Sigmoid colon (tissue), 7 donors: ENCODE measurements around the gene ANKS1A. TPM values are rescaled to one million over a fixed set of nuclear protein-coding genes. Genes with fewer than 3 reads are reported as not detected.

ENCODE experiments used
- DNase-seq: peaks from one replicate; pipeline ENCODE4 v3.0.0-alpha.2; 2019
- H3K27ac ChIP-seq, 4 donors: fragments of 200-600 bp; sonication (generic); one replicate each; pipeline ENCODE4 v1.5.1; 2016 to 2019; ENCODE audit warnings: mild to moderate bottlenecking in 1 of 4
- H3K27me3 ChIP-seq, 3 donors: fragments of 200-600 bp; sonication (generic); one replicate each; pipeline ENCODE4 v1.5.1; 2019; ENCODE audit warnings: mild to moderate bottlenecking in 1 of 3
- H3K36me3 ChIP-seq, 4 donors: fragments of 200-600 bp; sonication (generic); one replicate each; pipeline ENCODE4 v1.5.1; 2016 to 2019
- H3K4me1 ChIP-seq, 4 donors: fragments of 200-600 bp; sonication (generic); one replicate each; pipeline ENCODE4 v1.5.1; 2017 to 2019
- H3K4me3 ChIP-seq, 4 donors: fragments of 200-600 bp; sonication (generic); one replicate each; pipeline ENCODE4 v1.5.1; 2017 to 2019; ENCODE audit warnings: mild to moderate bottlenecking in 2 of 4, moderate library complexity in 1 of 4
- H3K9me3 ChIP-seq, 4 donors: fragments of 200-600 bp in 3 of 4; sonication (generic) in 3 of 4; one replicate each; pipeline versions ENCODE4 v1.5.1 to v1.6.1; 2013 to 2019
- EP300 ChIP-seq, 4 donors: sonication (generic); formaldehyde crosslinking; IDR thresholded peaks; one replicate each; pipeline ENCODE4 v1.6.1; 2017; ENCODE audit warnings: antibody characterized with exemption in 4 of 4
- POLR2A ChIP-seq, 2 donors: fragments of 450-650 bp; IDR thresholded peaks; one replicate each; pipeline ENCODE4 v1.6.1; 2016; ENCODE audit warnings: antibody characterized with exemption in 2 of 2, mild to moderate bottlenecking in 2 of 2, moderate library complexity in 2 of 2
- POLR2AphosphoS5 ChIP-seq, 4 donors: sonication (generic); formaldehyde crosslinking; IDR thresholded peaks; one replicate each; pipeline ENCODE4 v1.6.1; 2017; ENCODE audit warnings: antibody characterized with exemption in 4 of 4
- WGBS, 2 donors: extraction: QIAGEN DNeasy Blood & Tissue Kit; methylation state at CpG; one replicate each; pipeline ENCODE4 v1.1.7; 2013; 5-methylcytosine and 5-hydroxymethylcytosine counted together
- intact Hi-C: fragments of 100-400 bp; cut with DNase I; formaldehyde crosslinking; loops from one replicate; pipeline ENCODE4 v1.15.1; 2023
- polyA plus RNA-seq, 3 donors: library from polyadenylated mRNA; stranded (reverse); fragments of 200-250 nt; gene quantifications; one replicate each; pipeline ENCODE4 v1.2.3, GENCODE V29; 2013
- total RNA-seq, 4 donors: library from RNA; depleted of rRNA; stranded (reverse); fragments of >200 nt; gene quantifications; one replicate each; pipeline ENCODE4 v1.1.0, GENCODE V29; 2016
- TF ChIP-seq, protein P1 (sequence below), 4 experiments: fragments of 450-650 bp in 3 of 4; fragments of 200-600 bp in 1 of 4; IDR thresholded peaks; one replicate each; pipeline ENCODE4 v1.5.1; 2016 to 2019; ENCODE audit warnings: antibody characterized with exemption in 4 of 4, mild to moderate bottlenecking in 3 of 4, moderate library complexity in 2 of 4
- donor health status: healthy with polysubstance abuse.
- donor health status: Bipolar disorder and iron deficiency.
- donor health status: healthy.

Gene ANKS1A
- total and polyA plus RNA-seq, 7 donors = 9.0 to 60.1 (median 37.8) TPM

DNA sequence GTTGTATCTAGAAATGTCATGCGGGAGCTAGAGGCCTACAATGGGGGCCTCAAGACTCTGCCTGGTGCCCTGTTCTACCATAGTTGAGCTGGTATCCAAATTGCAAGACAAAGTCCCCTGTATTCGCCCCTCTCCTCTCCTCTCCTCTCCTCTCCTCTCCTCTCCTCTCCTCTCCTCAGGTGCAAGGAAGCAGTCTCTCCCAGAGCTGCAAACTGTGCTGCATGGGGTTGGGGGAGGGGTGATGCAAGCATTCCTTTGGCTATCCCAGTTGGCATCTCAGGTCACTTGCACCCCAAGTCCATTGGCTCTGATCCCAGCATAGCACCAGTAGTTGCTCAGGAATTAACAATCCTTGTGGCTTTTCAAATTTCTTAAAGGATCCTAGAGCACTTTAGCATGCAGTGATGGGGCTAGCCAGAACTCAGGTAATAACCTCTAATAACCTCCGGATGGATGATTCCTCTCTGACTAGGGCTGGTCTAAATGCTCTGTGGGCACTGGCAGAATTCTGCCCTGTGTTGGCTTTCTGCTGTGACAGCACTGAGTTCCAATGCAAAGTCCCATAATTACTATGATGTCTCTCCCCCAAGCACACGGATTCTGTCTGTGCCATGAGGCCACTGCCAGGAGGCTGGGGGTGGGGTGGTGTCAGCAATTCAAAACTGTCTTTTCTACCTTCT is 36.5 kb upstream of the ANKS1A start:
- DNase-seq = no peak
- Histone ChIP-seq H3K27ac (no peak overlapping the region), H3K9me3 (no peaks in the 10 kb centered on the region), H3K36me3 (peaks cover 8 to 53% (median 20%) of the 10 kb centered on the region in 4 donors), H3K4me3 (no peak overlapping the region), H3K27me3 (no peaks in the 10 kb centered on the region), H3K4me1 (no peaks in the 10 kb centered on the region)
- no peak for TF ChIP-seq POLR2A (IDR thresholded peaks at IDR 0.05)
- no peak for TF ChIP-seq POLR2AphosphoS5 (IDR thresholded peaks at IDR 0.05)
- TF ChIP-seq, protein P1, sequence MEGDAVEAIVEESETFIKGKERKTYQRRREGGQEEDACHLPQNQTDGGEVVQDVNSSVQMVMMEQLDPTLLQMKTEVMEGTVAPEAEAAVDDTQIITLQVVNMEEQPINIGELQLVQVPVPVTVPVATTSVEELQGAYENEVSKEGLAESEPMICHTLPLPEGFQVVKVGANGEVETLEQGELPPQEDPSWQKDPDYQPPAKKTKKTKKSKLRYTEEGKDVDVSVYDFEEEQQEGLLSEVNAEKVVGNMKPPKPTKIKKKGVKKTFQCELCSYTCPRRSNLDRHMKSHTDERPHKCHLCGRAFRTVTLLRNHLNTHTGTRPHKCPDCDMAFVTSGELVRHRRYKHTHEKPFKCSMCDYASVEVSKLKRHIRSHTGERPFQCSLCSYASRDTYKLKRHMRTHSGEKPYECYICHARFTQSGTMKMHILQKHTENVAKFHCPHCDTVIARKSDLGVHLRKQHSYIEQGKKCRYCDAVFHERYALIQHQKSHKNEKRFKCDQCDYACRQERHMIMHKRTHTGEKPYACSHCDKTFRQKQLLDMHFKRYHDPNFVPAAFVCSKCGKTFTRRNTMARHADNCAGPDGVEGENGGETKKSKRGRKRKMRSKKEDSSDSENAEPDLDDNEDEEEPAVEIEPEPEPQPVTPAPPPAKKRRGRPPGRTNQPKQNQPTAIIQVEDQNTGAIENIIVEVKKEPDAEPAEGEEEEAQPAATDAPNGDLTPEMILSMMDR (IDR thresholded peaks at IDR 0.05) = no peak
- no peak for TF ChIP-seq EP300 (IDR thresholded peaks at IDR 0.05)
- 89 to 91% methylated on average over 4 of the region's 4 CpGs for WGBS, 2 donors
- intact Hi-C loops = no loop called here

DNA sequence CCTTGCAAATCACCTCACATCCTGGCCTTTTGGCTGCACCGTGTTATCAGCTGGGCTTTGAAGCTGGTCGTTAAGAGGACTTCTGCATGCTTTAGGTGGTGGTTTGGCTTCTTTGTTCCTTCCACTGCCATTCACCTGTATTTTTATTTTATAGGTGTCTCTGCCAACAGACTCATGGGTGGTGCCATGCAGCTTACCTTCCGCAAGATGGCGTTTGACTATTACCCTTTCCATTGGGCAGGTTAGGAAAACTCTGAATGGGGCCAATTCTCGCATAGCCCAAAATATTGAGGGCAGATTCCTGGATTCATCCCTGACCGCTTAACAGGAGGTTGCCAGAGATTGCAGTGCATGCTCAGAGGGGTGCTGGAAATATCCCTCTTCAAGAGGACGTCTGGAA is 33.6 kb upstream of the ANKS1A start:
- Histone ChIP-seq H3K9me3 (no peaks in the 10 kb centered on the region), H3K36me3 (peaks cover 20 to 79% (median 38%) of the 10 kb centered on the region in 4 donors), H3K4me3 (no peak overlapping the region), H3K27ac (no peak overlapping the region), H3K27me3 (no peaks in the 10 kb centered on the region), H3K4me1 (no peaks in the 10 kb centered on the region)
- TF ChIP-seq, protein P1 (IDR thresholded peaks at IDR 0.05) = no peak
- TF ChIP-seq POLR2A (IDR thresholded peaks at IDR 0.05) = no peak
- TF ChIP-seq POLR2AphosphoS5 (IDR thresholded peaks at IDR 0.05) = no peak
- no peak for TF ChIP-seq EP300 (IDR thresholded peaks at IDR 0.05)
- DNase-seq = no peak
- intact Hi-C loops = no loop called here
- WGBS, 2 donors = 87 to 91% methylated on average over 7 of the region's 7 CpGs

DNA sequence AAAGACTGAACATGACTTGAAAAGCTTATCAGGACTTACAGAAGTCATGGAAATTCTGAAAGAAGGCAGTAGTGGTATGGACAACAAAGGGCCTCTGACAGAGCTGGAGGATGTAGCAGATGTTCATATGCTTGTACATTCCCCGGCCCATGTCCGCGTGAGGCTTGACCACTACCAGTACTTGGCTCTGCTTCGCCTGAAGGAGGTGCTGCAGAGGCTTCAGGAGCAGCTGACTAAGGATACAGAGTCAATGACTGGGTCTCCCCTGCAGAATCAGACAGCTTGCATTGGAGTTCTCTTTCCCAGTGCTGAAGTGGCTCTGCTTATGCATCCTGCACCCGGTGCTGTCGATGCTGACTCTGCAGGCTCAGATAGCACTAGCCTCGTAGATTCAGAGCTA is 30.4 kb upstream of the ANKS1A start:
- H3K9me3 ChIP-seq = no peaks in the 10 kb centered on the region
- H3K36me3 ChIP-seq = peaks cover 20 to 68% (median 35%) of the 10 kb centered on the region in 4 donors
- H3K4me3 ChIP-seq = no peak overlapping the region
- WGBS, 2 donors = 95% methylated on average over 7 of the region's 7 CpGs
- H3K27ac ChIP-seq = no peak overlapping the region
- intact Hi-C loops = no loop called here
- no peaks in the 10 kb centered on the region for H3K27me3 ChIP-seq
- TF ChIP-seq, protein P1 (IDR thresholded peaks at IDR 0.05) = no peak
- TF ChIP-seq EP300 (IDR thresholded peaks at IDR 0.05) = no peak
- TF ChIP-seq POLR2AphosphoS5 (IDR thresholded peaks at IDR 0.05) = no peak
- TF ChIP-seq POLR2A (IDR thresholded peaks at IDR 0.05) = no peak
- H3K4me1 ChIP-seq = no peaks in the 10 kb centered on the region
- no peak for DNase-seq

GRCh38 chr6:34859951-34860350 is 29.1 kb upstream of the ANKS1A start:
- TF ChIP-seq POLR2AphosphoS5 (IDR thresholded peaks at IDR 0.05) (no peak), EP300 (IDR thresholded peaks at IDR 0.05) (no peak)
- TF ChIP-seq, protein P1 (IDR thresholded peaks at IDR 0.05) = no peak
- 95% methylated on average over 4 of the region's 4 CpGs for WGBS, 2 donors
- Histone ChIP-seq H3K4me3 (no peak overlapping the region), H3K4me1 (peaks cover 0 to 12% (median 7%) of the 10 kb centered on the region in 4 donors), H3K9me3 (no peaks in the 10 kb centered on the region), H3K27ac (no peak overlapping the region), H3K36me3 (peaks cover 20 to 65% (median 35%) of the 10 kb centered on the region in 4 donors), H3K27me3 (no peaks in the 10 kb centered on the region)
- intact Hi-C loops = no loop called here
- DNase-seq = no peak

- H3K4me1 ChIP-seq = peaks cover 0 to 19% (median 10%) of the 10 kb centered on the region in 4 donors
- intact Hi-C loops = no loop called here
- H3K9me3 ChIP-seq = no peaks in the 10 kb centered on the region
- no peak for DNase-seq
- H3K27ac ChIP-seq = no peak overlapping the region
- 90 to 97% methylated on average over 1 of the region's 1 CpG for WGBS, 2 donors
- peaks cover 20 to 59% (median 35%) of the 10 kb centered on the region in 4 donors for H3K36me3 ChIP-seq
- H3K4me3 ChIP-seq = no peak overlapping the region
- no peaks in the 10 kb centered on the region for H3K27me3 ChIP-seq
- TF ChIP-seq, protein P1 (IDR thresholded peaks at IDR 0.05) = no peak
- TF ChIP-seq POLR2A (IDR thresholded peaks at IDR 0.05) = no peak
- no peak for TF ChIP-seq EP300 (IDR thresholded peaks at IDR 0.05)
- no peak for TF ChIP-seq POLR2AphosphoS5 (IDR thresholded peaks at IDR 0.05)
Measured at GRCh38 chr6:34860776-34861175, 28.3 kb upstream of the ANKS1A start.
